ENCODE results near the gene IQCF2.

DNA sequence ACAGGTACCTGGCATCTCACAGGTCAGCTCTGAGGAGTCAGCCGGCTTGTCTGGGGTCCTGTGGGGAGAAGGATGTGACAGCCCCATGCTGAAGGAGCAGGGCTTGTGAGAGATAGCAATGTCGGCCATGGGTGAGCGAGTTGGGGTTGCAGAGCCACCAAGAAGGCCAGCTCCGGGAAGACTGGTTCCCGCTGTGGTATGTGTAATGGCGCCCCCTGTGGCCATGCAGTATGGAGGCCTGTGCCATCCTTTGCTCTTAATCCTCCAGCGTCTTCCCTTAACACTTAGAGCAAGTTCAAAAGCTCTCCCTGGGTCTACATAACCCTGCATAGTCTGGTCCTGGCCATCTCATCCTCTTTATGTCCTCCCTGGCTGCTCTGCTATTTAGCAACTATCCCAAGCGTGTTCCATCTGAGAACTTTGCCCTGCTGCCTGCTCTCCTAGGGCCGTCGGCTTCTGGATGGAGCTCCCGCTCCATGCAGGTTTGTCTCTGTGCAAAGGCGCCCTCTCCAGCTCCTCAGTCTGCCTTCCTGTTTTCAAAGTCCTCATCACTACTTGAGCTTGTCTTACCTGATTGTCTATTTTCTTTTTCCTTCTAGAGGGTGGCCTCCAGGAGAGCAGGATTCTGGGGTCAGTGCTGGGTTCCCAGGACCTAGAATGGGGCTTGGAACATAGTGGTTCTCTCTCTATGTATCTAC is 41.6 kb upstream of the IQCF2 start:
- TF ChIP-seq, protein P1, sequence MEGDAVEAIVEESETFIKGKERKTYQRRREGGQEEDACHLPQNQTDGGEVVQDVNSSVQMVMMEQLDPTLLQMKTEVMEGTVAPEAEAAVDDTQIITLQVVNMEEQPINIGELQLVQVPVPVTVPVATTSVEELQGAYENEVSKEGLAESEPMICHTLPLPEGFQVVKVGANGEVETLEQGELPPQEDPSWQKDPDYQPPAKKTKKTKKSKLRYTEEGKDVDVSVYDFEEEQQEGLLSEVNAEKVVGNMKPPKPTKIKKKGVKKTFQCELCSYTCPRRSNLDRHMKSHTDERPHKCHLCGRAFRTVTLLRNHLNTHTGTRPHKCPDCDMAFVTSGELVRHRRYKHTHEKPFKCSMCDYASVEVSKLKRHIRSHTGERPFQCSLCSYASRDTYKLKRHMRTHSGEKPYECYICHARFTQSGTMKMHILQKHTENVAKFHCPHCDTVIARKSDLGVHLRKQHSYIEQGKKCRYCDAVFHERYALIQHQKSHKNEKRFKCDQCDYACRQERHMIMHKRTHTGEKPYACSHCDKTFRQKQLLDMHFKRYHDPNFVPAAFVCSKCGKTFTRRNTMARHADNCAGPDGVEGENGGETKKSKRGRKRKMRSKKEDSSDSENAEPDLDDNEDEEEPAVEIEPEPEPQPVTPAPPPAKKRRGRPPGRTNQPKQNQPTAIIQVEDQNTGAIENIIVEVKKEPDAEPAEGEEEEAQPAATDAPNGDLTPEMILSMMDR (IDR thresholded peaks at IDR 0.05) = no peak
- TF ChIP-seq POLR2A (IDR thresholded peaks at IDR 0.05) = no peak
